Erythroblast (primary cell): ENCODE results near the gene PRMT1.

Experiments used
- GATA1 ChIP-seq: IDR thresholded peaks from 2 replicates; pipeline ENCODE4 v1.6.1; 2011; ENCODE audit warnings: low read depth, mild to moderate bottlenecking, control low read depth, low read length, moderate library complexity
- POLR2A ChIP-seq: IDR thresholded peaks from 2 replicates; pipeline ENCODE4 v1.6.1; 2011; ENCODE audit warnings: mild to moderate bottlenecking, low read length

DNA sequence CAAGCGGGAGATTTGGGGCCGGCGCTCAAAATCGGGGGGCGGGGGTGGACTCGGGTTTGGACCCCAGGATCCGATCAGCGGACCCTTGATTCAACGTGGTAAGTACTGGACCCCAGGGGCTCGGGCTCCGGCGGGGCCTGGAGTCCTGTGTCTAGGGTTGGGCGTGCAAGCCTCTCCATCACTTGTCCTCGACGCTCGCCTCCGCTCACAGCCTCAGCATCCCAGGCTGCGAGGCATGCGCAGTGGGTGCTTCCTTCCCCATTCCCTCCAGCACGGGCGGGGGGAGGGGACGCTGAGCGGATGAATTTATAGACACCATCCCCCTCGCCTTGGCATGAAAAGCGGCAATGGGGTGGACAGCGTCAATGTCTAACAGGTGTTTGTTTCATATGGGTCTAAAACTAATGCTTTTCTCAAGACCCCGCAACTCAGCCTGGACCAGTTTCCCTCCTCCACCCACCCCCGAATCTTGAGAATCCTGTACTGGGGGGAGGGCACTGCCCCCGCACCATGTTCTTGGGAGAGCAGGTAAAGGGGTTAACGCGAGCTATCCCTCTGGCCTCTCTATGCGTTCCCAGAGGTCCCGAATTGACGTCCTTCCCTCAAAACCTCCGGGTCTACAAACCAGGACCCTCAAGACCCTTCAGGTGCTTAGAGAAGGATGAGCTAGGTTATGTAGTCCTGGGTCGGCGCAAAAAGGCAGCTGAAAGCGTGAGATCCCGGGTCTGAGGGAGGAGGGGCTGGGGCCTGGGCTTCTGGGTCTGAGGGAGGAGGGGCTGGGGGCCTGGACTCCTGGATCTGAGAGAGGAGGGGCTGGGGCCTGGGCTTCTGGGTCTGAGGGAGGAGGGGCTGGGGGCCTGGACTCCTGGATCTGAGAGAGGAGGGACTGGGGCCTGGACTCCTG lies 14.4 kb downstream of the PRMT1 start:
- no peak for TF ChIP-seq POLR2A
- no peak for TF ChIP-seq GATA1
